Liver (tissue), 9 donors: ENCODE measurements around the gene FPR1. TPM values are rescaled to one million over a fixed set of nuclear protein-coding genes. Genes with fewer than 3 reads are reported as not detected.
A peak's percentile ranks its signal among the peaks of the same experiment; 100 is the strongest.

Source experiments
- DNase-seq: peaks from one replicate; pipeline ENCODE4 v3.0.0-alpha.2; 2017; ENCODE audit warnings: low spot score
- H3K27ac ChIP-seq, 2 donors: one replicate each; pipeline ENCODE4 v1.7.0; 2013; ENCODE audit warnings: inconsistent platforms in 2 of 2, low read length in 2 of 2, control low read depth in 1 of 2, low read depth in 1 of 2, mild to moderate bottlenecking in 1 of 2
- H3K27me3 ChIP-seq, 4 donors: one replicate each; pipeline versions ENCODE4 v1.6.1 to v1.7.0; 2013; ENCODE audit warnings: low read length in 3 of 4, inconsistent platforms in 1 of 4, mild to moderate bottlenecking in 1 of 4, moderate library complexity in 1 of 4; ENCODE audit not compliant: control insufficient read depth in 4 of 4, insufficient read depth in 4 of 4
- H3K36me3 ChIP-seq, 4 donors: one replicate each; pipeline versions ENCODE4 v1.6.1 to v1.7.0; 2013; ENCODE audit warnings: low read length in 3 of 4, mild to moderate bottlenecking in 3 of 4, low read depth in 1 of 4, moderate library complexity in 1 of 4; ENCODE audit not compliant: control insufficient read depth in 4 of 4, insufficient read depth in 3 of 4
- H3K4me1 ChIP-seq, 4 donors: one replicate each; pipeline versions ENCODE4 v1.6.1 to v1.7.0; 2013; ENCODE audit warnings: low read length in 3 of 4, mild to moderate bottlenecking in 3 of 4, moderate library complexity in 1 of 4; ENCODE audit not compliant: control insufficient read depth in 4 of 4, insufficient read depth in 4 of 4
- H3K4me3 ChIP-seq, 3 donors: one replicate each; pipeline versions ENCODE4 v1.6.1 to v1.7.0; 2013; ENCODE audit warnings: low read length in 3 of 3, control low read depth in 1 of 3, low read depth in 1 of 3, mild to moderate bottlenecking in 1 of 3
- H3K9ac ChIP-seq, 2 donors: one replicate each; pipeline ENCODE4 v1.7.0; 2013; ENCODE audit warnings: low read length in 2 of 2, mild to moderate bottlenecking in 2 of 2, moderate library complexity in 2 of 2, control low read depth in 1 of 2, low read depth in 1 of 2
- H3K9me3 ChIP-seq, 4 donors: one replicate each; pipeline versions ENCODE4 v1.6.1 to v1.7.0; 2013; ENCODE audit warnings: low read length in 3 of 4; ENCODE audit not compliant: control insufficient read depth in 4 of 4
- ATF3 ChIP-seq: IDR thresholded peaks from 2 replicates; pipeline ENCODE4 v1.6.1; 2016; ENCODE audit warnings: antibody characterized with exemption
- EGR1 ChIP-seq, 2 donors: IDR thresholded peaks; 2 replicates each; pipeline ENCODE4 v1.6.1; 2016 to 2018; ENCODE audit warnings: antibody characterized with exemption in 2 of 2, low read depth in 2 of 2
- FOXA1 ChIP-seq: IDR thresholded peaks from 2 replicates; pipeline ENCODE4 v1.6.1; 2016; ENCODE audit warnings: antibody characterized with exemption
- FOXA2 ChIP-seq: IDR thresholded peaks from 2 replicates; pipeline ENCODE4 v1.6.1; 2016; ENCODE audit warnings: antibody characterized with exemption
- GABPA ChIP-seq, 2 donors: IDR thresholded peaks in 1 of 2; conservative IDR thresholded peaks in 1 of 2; 2 replicates each; pipeline ENCODE4 v1.6.1; 2016; ENCODE audit warnings: antibody characterized with exemption in 2 of 2, mild to moderate bottlenecking in 1 of 2, moderate library complexity in 1 of 2
- HNF4A ChIP-seq, 2 donors: conservative IDR thresholded peaks; 2 replicates each; pipeline ENCODE4 v1.6.1; 2016; ENCODE audit warnings: antibody characterized with exemption in 2 of 2, mild to moderate bottlenecking in 2 of 2
- HNF4G ChIP-seq: IDR thresholded peaks from 2 replicates; pipeline ENCODE4 v1.6.1; 2016; ENCODE audit warnings: antibody characterized with exemption
- JUND ChIP-seq, 2 donors: IDR thresholded peaks; 2 replicates each; pipeline ENCODE4 v1.6.1; 2016; ENCODE audit warnings: antibody characterized with exemption in 2 of 2
- MAX ChIP-seq: IDR thresholded peaks from 2 replicates; pipeline ENCODE4 v1.6.1; 2016; ENCODE audit warnings: antibody characterized with exemption
- NR2F2 ChIP-seq: IDR thresholded peaks from 2 replicates; pipeline ENCODE4 v1.6.1; 2016; ENCODE audit warnings: antibody characterized with exemption
- RAD21 ChIP-seq, 2 donors: IDR thresholded peaks; 2 replicates each; pipeline ENCODE4 v1.6.1; 2016; ENCODE audit warnings: antibody characterized with exemption in 2 of 2, mild to moderate bottlenecking in 2 of 2
- RXRA ChIP-seq, 2 donors: IDR thresholded peaks; 2 replicates each; pipeline ENCODE4 v1.6.1; 2017 to 2018; ENCODE audit warnings: antibody characterized with exemption in 2 of 2, mild to moderate bottlenecking in 1 of 2
- SP1 ChIP-seq: IDR thresholded peaks from 2 replicates; pipeline ENCODE4 v1.6.1; 2018; ENCODE audit warnings: antibody characterized with exemption, mild to moderate bottlenecking
- TAF1 ChIP-seq: conservative IDR thresholded peaks from 2 replicates; pipeline ENCODE4 v1.6.1; 2016; ENCODE audit warnings: antibody characterized with exemption, mild to moderate bottlenecking
- YY1 ChIP-seq: IDR thresholded peaks from 2 replicates; pipeline ENCODE4 v1.6.1; 2016; ENCODE audit warnings: antibody characterized with exemption, mild to moderate bottlenecking
- ZBTB33 ChIP-seq: IDR thresholded peaks from 2 replicates; pipeline ENCODE4 v1.6.1; 2016; ENCODE audit warnings: antibody characterized with exemption
- whole genome bisulfite sequencing: extraction: QIAGEN DNeasy Blood & Tissue Kit; methylation state at CpG from one replicate; pipeline ENCODE4 v1.1.7; 2013; 5-methylcytosine and 5-hydroxymethylcytosine counted together
- polyA plus RNA-seq, 2 donors: library from polyadenylated mRNA; stranded (reverse) in 1 of 2; unstranded in 1 of 2; fragments of 200-250 nt in 1 of 2; fragments of >200 nt in 1 of 2; fragmentation: Nextera tagmentation in 1 of 2; extraction: Ambion mirVana in 1 of 2; gene quantifications; one replicate each; pipeline versions ENCODE4 v1.2.1 to v1.2.3, GENCODE V29; 2013 to 2015
- total RNA-seq, 2 donors: library from RNA; depleted of rRNA; stranded (reverse); fragments of >200 nt; gene quantifications; one replicate each; pipeline ENCODE4 v1.2.3, GENCODE V29; 2014
- TF ChIP-seq, protein P1 (sequence below): fragments of 150-350 bp; IDR thresholded peaks from 2 replicates; pipeline ENCODE4 v1.5.1; 2017; ENCODE audit warnings: improper control_type of control experiment, low read depth, low read length; ENCODE audit not compliant: missing input control
- TF ChIP-seq, protein P2 (sequence below): IDR thresholded peaks from 2 replicates; pipeline ENCODE4 v1.6.1; 2016; ENCODE audit warnings: antibody characterized with exemption, mild to moderate bottlenecking
- donor health status: healthy.
- donor health status: healthy.
- donor health status: healthy.
- donor health status: healthy.
- donor health status: healthy.

FPR1 gene
- total and polyA plus RNA-seq, 4 donors, result 2.7 to 17.0 (median 8.1) TPM

- Histone ChIP-seq H3K27me3 (peaks cover 0 to 2% (median 0%) of the 10 kb centered on the region in 4 donors), H3K4me1 (no peaks in the 10 kb centered on the region), H3K9ac (no peak overlapping the region), H3K36me3 (no peaks in the 10 kb centered on the region), H3K4me3 (no peak overlapping the region), H3K27ac (no peak overlapping the region), H3K9me3 (peaks cover 0 to 5% (median under 1%) of the 10 kb centered on the region in 4 donors)
- no peak for DNase-seq
- TF ChIP-seq, protein P1, sequence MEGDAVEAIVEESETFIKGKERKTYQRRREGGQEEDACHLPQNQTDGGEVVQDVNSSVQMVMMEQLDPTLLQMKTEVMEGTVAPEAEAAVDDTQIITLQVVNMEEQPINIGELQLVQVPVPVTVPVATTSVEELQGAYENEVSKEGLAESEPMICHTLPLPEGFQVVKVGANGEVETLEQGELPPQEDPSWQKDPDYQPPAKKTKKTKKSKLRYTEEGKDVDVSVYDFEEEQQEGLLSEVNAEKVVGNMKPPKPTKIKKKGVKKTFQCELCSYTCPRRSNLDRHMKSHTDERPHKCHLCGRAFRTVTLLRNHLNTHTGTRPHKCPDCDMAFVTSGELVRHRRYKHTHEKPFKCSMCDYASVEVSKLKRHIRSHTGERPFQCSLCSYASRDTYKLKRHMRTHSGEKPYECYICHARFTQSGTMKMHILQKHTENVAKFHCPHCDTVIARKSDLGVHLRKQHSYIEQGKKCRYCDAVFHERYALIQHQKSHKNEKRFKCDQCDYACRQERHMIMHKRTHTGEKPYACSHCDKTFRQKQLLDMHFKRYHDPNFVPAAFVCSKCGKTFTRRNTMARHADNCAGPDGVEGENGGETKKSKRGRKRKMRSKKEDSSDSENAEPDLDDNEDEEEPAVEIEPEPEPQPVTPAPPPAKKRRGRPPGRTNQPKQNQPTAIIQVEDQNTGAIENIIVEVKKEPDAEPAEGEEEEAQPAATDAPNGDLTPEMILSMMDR, result no peak
- TF ChIP-seq ATF3 (no peak), JUND (IDR thresholded peaks at IDR 0.05) (no peak), RXRA (IDR thresholded peaks at IDR 0.05) (no peak), FOXA1 (no peak), HNF4G (no peak), RAD21 (IDR thresholded peaks at IDR 0.05) (no peak), EGR1 (IDR thresholded peaks at IDR 0.05; ENCODE audit: low read depth in 2 of 2) (no peak), MAX (no peak)
- TF ChIP-seq, protein P2, sequence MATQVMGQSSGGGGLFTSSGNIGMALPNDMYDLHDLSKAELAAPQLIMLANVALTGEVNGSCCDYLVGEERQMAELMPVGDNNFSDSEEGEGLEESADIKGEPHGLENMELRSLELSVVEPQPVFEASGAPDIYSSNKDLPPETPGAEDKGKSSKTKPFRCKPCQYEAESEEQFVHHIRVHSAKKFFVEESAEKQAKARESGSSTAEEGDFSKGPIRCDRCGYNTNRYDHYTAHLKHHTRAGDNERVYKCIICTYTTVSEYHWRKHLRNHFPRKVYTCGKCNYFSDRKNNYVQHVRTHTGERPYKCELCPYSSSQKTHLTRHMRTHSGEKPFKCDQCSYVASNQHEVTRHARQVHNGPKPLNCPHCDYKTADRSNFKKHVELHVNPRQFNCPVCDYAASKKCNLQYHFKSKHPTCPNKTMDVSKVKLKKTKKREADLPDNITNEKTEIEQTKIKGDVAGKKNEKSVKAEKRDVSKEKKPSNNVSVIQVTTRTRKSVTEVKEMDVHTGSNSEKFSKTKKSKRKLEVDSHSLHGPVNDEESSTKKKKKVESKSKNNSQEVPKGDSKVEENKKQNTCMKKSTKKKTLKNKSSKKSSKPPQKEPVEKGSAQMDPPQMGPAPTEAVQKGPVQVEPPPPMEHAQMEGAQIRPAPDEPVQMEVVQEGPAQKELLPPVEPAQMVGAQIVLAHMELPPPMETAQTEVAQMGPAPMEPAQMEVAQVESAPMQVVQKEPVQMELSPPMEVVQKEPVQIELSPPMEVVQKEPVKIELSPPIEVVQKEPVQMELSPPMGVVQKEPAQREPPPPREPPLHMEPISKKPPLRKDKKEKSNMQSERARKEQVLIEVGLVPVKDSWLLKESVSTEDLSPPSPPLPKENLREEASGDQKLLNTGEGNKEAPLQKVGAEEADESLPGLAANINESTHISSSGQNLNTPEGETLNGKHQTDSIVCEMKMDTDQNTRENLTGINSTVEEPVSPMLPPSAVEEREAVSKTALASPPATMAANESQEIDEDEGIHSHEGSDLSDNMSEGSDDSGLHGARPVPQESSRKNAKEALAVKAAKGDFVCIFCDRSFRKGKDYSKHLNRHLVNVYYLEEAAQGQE, result no peak
- 65% methylated on average over 5 of the region's 5 CpGs for WGBS
These were observed 14.8 kb upstream of the FPR1 start for GRCh38 chr19:51766461-51766860.

GRCh38 chr19:51765086-51765485 lies 13.4 kb upstream of the FPR1 start:
- H3K27ac ChIP-seq, result peak overlapping the region in 1 of 2 donors; percentile 37
- WGBS, result 65% methylated on average over 5 of the region's 5 CpGs
- TF ChIP-seq HNF4A (conservative IDR thresholded peaks at IDR 0.05) (no peak), EGR1 (IDR thresholded peaks at IDR 0.05; ENCODE audit: low read depth in 2 of 2) (no peak), JUND (IDR thresholded peaks at IDR 0.05) (no peak), GABPA (IDR thresholded peaks at IDR 0.05 in 1 of 2, conservative IDR thresholded peaks at IDR 0.05 in 1 of 2) (no peak), YY1 (no peak), SP1 (no peak), TAF1 (no peak), FOXA2 (no peak), NR2F2 (no peak), MAX (no peak), FOXA1 (no peak), ZBTB33 (no peak), RAD21 (IDR thresholded peaks at IDR 0.05) (no peak), RXRA (IDR thresholded peaks at IDR 0.05) (no peak)
- TF ChIP-seq, protein P1, result no peak
- TF ChIP-seq, protein P2, result no peak

More at GRCh38 chr19:51765086-51765485, 13.4 kb upstream of the FPR1 start:
- H3K9me3 ChIP-seq, result peaks cover 0 to 5% (median under 1%) of the 10 kb centered on the region in 4 donors
- no peak overlapping the region for H3K4me3 ChIP-seq
- H3K4me1 ChIP-seq, result no peaks in the 10 kb centered on the region
- peaks cover 0 to 2% (median 0%) of the 10 kb centered on the region in 4 donors for H3K27me3 ChIP-seq
- no peak overlapping the region for H3K9ac ChIP-seq
- DNase-seq, result no peak
- no peaks in the 10 kb centered on the region for H3K36me3 ChIP-seq
